ENCODE measurements around the gene RNF183. TPM values are rescaled to one million over a fixed set of nuclear protein-coding genes. Genes with fewer than 3 reads are reported as not detected.
"Not testable (repeated sequence)": the region's sequence is repeated elsewhere in the genome, so short reads cannot be mapped to it uniquely, and the experiment has no call there.

Gene RNF183
- total and polyA plus RNA-seq, 2 donors: 0.15 to 0.26 TPM

- Histone ChIP-seq H3K27ac (ENCODE audit: low read depth) (no peak overlapping the region), H3K36me3 (ENCODE audit: insufficient read depth) (no peaks in the 10 kb centered on the region), H3K4me1 (ENCODE audit: insufficient read depth) (no peaks in the 10 kb centered on the region), H3K4me3 (ENCODE audit: low read depth, low read length) (no peak overlapping the region)
- 59% methylated on average over 8 of the region's 8 CpGs for WGBS
- no peak for DNase-seq (ENCODE audit: extremely low spot score)
These were observed 4.3 kb upstream of the RNF183 start for GRCh38 chr9:113307396-113307975.

- Histone ChIP-seq H3K27ac (ENCODE audit: low read depth) (no peak overlapping the region), H3K36me3 (ENCODE audit: insufficient read depth) (no peaks in the 10 kb centered on the region), H3K4me3 (ENCODE audit: low read depth, low read length) (no peak overlapping the region), H3K4me1 (ENCODE audit: insufficient read depth) (no peaks in the 10 kb centered on the region)
- 86% methylated on average over 1 of the region's 1 CpG for WGBS
- no peak for DNase-seq (ENCODE audit: extremely low spot score)
These were observed 3.4 kb upstream of the RNF183 start for GRCh38 chr9:113306566-113306965.

DNA sequence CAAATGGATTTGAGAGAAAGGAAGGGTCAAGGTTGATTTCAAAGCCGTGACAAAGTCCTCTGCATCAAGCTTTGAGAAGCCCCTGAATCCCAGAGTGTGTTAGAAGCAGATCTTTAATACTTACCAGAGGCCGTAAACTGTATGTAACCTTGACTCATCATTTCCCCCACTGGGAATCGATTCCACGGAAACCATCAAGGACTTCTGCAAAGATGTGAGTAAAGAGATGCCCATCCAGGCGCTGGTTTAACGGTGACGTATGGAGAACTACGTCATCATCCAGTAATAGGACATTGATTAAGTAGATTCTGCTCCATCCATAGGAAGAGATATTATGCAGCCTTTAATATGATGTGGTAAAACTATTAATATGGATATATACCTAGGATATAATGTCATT, 1.6 kb downstream of the RNF183 start:
- no peak for DNase-seq (ENCODE audit: extremely low spot score)
- Histone ChIP-seq H3K27ac (ENCODE audit: low read depth) (no peak overlapping the region), H3K4me1 (ENCODE audit: insufficient read depth) (no peaks in the 10 kb centered on the region), H3K4me3 (ENCODE audit: low read depth, low read length) (no peak overlapping the region), H3K36me3 (ENCODE audit: insufficient read depth) (no peaks in the 10 kb centered on the region)
- WGBS: 88% methylated on average over 8 of the region's 8 CpGs

DNA sequence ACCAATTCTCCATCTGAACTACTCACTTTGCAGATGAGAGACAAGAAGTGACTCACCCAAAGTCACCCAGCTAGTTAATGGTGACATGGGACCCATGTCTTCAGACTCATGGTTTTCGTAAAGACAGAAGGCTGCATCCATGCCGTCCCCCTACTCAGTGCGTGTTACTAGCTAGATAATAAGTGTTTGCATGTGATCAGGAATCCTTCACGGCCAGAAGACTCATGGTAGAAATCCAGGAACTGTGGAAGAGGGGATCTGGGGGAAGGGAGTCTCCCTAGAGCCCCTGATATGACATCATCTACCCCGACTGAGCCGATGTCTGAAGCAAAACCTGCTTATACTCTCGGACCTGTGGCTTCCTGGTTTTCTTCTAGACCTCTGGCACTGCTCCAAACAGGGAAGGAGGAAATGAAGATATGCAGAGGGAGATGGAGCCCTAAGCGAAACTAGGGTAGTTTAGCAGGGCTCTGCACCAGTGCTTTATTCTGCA, 3.3 kb downstream of the RNF183 start:
- Histone ChIP-seq H3K36me3 (ENCODE audit: insufficient read depth) (no peaks in the 10 kb centered on the region), H3K4me3 (ENCODE audit: low read depth, low read length) (no peak overlapping the region), H3K4me1 (ENCODE audit: insufficient read depth) (no peaks in the 10 kb centered on the region), H3K27ac (ENCODE audit: low read depth) (no peak overlapping the region)
- DNase-seq (ENCODE audit: extremely low spot score): peak; percentile 37
- WGBS: 27% methylated on average over 8 of the region's 8 CpGs

GRCh38 chr9:113298924-113299770, 4.0 kb downstream of the RNF183 start:
- no peak overlapping the region for H3K4me3 ChIP-seq (ENCODE audit: low read depth, low read length)
- H3K36me3 ChIP-seq (ENCODE audit: insufficient read depth): no peaks in the 10 kb centered on the region
- no peaks in the 10 kb centered on the region for H3K4me1 ChIP-seq (ENCODE audit: insufficient read depth)
- DNase-seq (ENCODE audit: extremely low spot score): no peak
- 86% methylated on average over 15 of the region's 15 CpGs for WGBS
- no peak overlapping the region for H3K27ac ChIP-seq (ENCODE audit: low read depth)

- no peak overlapping the region for H3K4me3 ChIP-seq (ENCODE audit: low read depth, low read length)
- no peak for DNase-seq (ENCODE audit: extremely low spot score)
- H3K27ac ChIP-seq (ENCODE audit: low read depth): no peak overlapping the region
- WGBS: 88% methylated on average over 8 of the region's 8 CpGs
- no peaks in the 10 kb centered on the region for H3K36me3 ChIP-seq (ENCODE audit: insufficient read depth)
- no peaks in the 10 kb centered on the region for H3K4me1 ChIP-seq (ENCODE audit: insufficient read depth)
These were observed 4.9 kb downstream of the RNF183 start for GRCh38 chr9:113298311-113298710.

GRCh38 chr9:113296796-113297558, 6.2 kb downstream of the RNF183 start:
- H3K4me1 ChIP-seq (ENCODE audit: insufficient read depth): no peaks in the 10 kb centered on the region
- no peak overlapping the region for H3K4me3 ChIP-seq (ENCODE audit: low read depth, low read length)
- DNase-seq (ENCODE audit: extremely low spot score): no peak
- no peak overlapping the region for H3K27ac ChIP-seq (ENCODE audit: low read depth)
- 59% methylated on average over 9 of the region's 9 CpGs for WGBS
- no peaks in the 10 kb centered on the region for H3K36me3 ChIP-seq (ENCODE audit: insufficient read depth)

GRCh38 chr9:113296247-113296646, 6.9 kb downstream of the RNF183 start:
- H3K4me1 ChIP-seq (ENCODE audit: insufficient read depth); DNase-seq (ENCODE audit: extremely low spot score); H3K27ac ChIP-seq (ENCODE audit: low read depth); H3K36me3 ChIP-seq (ENCODE audit: insufficient read depth); H3K4me3 ChIP-seq (ENCODE audit: low read depth, low read length): not testable (repeated sequence)
- 75% methylated on average over 8 of the region's 8 CpGs for WGBS

DNA sequence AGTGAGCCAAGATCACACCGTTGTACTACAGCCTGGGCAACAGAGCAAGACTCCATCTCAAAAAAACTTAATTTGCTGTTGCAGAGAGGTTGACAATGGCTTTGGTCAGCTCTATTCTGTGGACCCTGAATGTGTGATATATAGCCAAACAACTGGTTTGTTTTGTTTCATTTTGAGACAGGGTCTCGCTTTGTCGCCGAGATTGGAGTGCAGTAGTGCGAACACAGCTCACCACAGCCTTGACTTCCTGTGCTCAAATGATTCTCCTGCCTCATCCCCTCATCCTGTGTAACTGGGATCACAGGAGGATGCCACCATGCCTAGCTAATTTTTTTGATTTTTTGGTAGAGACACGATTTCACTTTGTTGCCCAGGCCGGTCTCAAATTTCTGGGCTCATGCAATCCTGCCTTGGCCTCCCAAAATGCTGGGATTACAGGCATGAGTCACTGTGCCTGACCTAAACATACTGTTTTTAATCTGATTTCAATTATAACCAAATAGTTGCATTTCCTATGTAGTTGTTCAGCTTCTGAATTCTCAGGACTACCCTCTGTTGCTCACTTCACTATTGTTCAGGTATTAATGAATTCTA, 9.8 kb downstream of the RNF183 start:
- H3K36me3 ChIP-seq (ENCODE audit: insufficient read depth): peaks cover 4% of the 10 kb centered on the region
- DNase-seq (ENCODE audit: extremely low spot score): no peak

GRCh38 chr9:113290052-113290607, 13.0 kb downstream of the RNF183 start:
- Histone ChIP-seq H3K36me3 (ENCODE audit: insufficient read depth) (peaks cover 10% of the 10 kb centered on the region), H3K27ac (ENCODE audit: low read depth) (no peak overlapping the region), H3K4me1 (ENCODE audit: insufficient read depth) (no peaks in the 10 kb centered on the region), H3K4me3 (ENCODE audit: low read depth, low read length) (no peak overlapping the region)
- DNase-seq (ENCODE audit: extremely low spot score): no peak
- WGBS: 93% methylated on average over 6 of the region's 6 CpGs

More for the DNA sequence above, 9.8 kb downstream of the RNF183 start:
- 78% methylated on average over 7 of the region's 7 CpGs for WGBS
- H3K4me3 ChIP-seq (ENCODE audit: low read depth, low read length): no peak overlapping the region
- no peaks in the 10 kb centered on the region for H3K4me1 ChIP-seq (ENCODE audit: insufficient read depth)
- no peak overlapping the region for H3K27ac ChIP-seq (ENCODE audit: low read depth)

GRCh38 chr9:113289091-113289490, 14.1 kb downstream of the RNF183 start:
- Histone ChIP-seq H3K4me3 (ENCODE audit: low read depth, low read length) (no peak overlapping the region), H3K27ac (ENCODE audit: low read depth) (no peak overlapping the region), H3K4me1 (ENCODE audit: insufficient read depth) (no peaks in the 10 kb centered on the region), H3K36me3 (ENCODE audit: insufficient read depth) (peaks cover 15% of the 10 kb centered on the region)
- DNase-seq (ENCODE audit: extremely low spot score): no peak
- 98% methylated on average over 2 of the region's 2 CpGs for WGBS

- H3K4me3 ChIP-seq (ENCODE audit: low read depth, low read length): no peak overlapping the region
- DNase-seq (ENCODE audit: extremely low spot score): no peak
- H3K27ac ChIP-seq (ENCODE audit: low read depth): no peak overlapping the region
- no peaks in the 10 kb centered on the region for H3K4me1 ChIP-seq (ENCODE audit: insufficient read depth)
- 98% methylated on average over 4 of the region's 4 CpGs for WGBS
- H3K36me3 ChIP-seq (ENCODE audit: insufficient read depth): peaks cover 19% of the 10 kb centered on the region
These were observed 21.8 kb downstream of the RNF183 start for GRCh38 chr9:113281356-113281755.

DNA sequence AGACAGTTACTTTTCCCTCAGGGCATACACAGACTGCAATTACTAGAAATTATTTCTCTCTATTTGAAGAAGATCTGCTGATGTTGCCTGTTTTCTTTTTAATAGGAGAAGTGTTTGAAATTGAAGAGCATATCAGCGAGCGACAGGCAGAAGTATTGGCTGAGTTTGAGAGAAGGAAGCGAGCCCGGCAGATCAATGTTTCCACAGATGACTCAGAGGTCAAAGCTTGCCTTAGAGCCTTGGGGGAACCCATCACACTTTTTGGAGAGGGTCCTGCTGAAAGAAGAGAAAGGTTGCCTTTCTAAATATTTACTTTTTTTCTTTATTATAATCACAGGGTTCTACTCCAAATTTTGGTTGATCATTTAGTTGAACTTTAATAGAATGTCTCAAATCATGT, 24.3 kb downstream of the RNF183 start:
- WGBS: 90% methylated on average over 4 of the region's 4 CpGs
- Histone ChIP-seq H3K4me3 (ENCODE audit: low read depth, low read length) (no peak overlapping the region), H3K36me3 (ENCODE audit: insufficient read depth) (peaks cover 14% of the 10 kb centered on the region), H3K27ac (ENCODE audit: low read depth) (no peak overlapping the region), H3K4me1 (ENCODE audit: insufficient read depth) (no peaks in the 10 kb centered on the region)
- DNase-seq (ENCODE audit: extremely low spot score): no peak
